GM21447 (cell line): ENCODE measurements around the gene XRCC6.
"Not testable (repeated sequence)": the region's sequence is repeated elsewhere in the genome, so short reads cannot be mapped to it uniquely, and the experiment has no call there.

Experiments
- ATAC-seq: cut with Tn5 transposase; IDR thresholded peaks from one replicate; pipeline ENCODE4 v1.9.1; 2021; ENCODE audit not compliant: unreplicated experiment

The XRCC6 gene

GRCh38 chr22:41598081-41598480 lies 23.0 kb upstream of the XRCC6 start:
- no peak for ATAC-seq

- no peak for ATAC-seq
Measured at GRCh38 chr22:41598891-41599635, 22.0 kb upstream of the XRCC6 start.

- no peak for ATAC-seq
Measured at GRCh38 chr22:41600976-41601375, 20.1 kb upstream of the XRCC6 start.

- peak; percentile 85 for ATAC-seq
Measured at GRCh38 chr22:41603873-41604332, 17.2 kb upstream of the XRCC6 start.

- ATAC-seq: no peak
Measured at GRCh38 chr22:41608386-41608785, 12.7 kb upstream of the XRCC6 start.

GRCh38 chr22:41612603-41613306 lies 8.3 kb upstream of the XRCC6 start:
- no peak for ATAC-seq

GRCh38 chr22:41613456-41613855 lies 7.6 kb upstream of the XRCC6 start:
- no peak for ATAC-seq

- ATAC-seq: no peak
Measured at GRCh38 chr22:41619979-41620588, 1.0 kb upstream of the XRCC6 start.

- ATAC-seq: peak; percentile 18
Measured at GRCh38 chr22:41620589-41621098, 451 bp upstream of the XRCC6 start, which contains the start of gene DESI1. Gene DESI1 (minus strand): TSS chr22:41621043. CDS start chr22:41620839, 204 bp downstream.

GRCh38 chr22:41621911-41622179 lies 750 bp downstream of the XRCC6 start:
- no peak for ATAC-seq

- ATAC-seq: no peak
Measured at GRCh38 chr22:41625577-41625976, 4.5 kb downstream of the XRCC6 start.

GRCh38 chr22:41631115-41631514 lies 10.0 kb downstream of the XRCC6 start:
- not testable (repeated sequence) for ATAC-seq

GRCh38 chr22:41631615-41632014 lies 10.5 kb downstream of the XRCC6 start:
- ATAC-seq: not testable (repeated sequence)

GRCh38 chr22:41634610-41635009 lies 13.5 kb downstream of the XRCC6 start:
- ATAC-seq: not testable (repeated sequence)

- ATAC-seq: no peak
Measured at GRCh38 chr22:41636467-41636866, 15.4 kb downstream of the XRCC6 start.

GRCh38 chr22:41637623-41638022 lies 16.5 kb downstream of the XRCC6 start:
- ATAC-seq: not testable (repeated sequence)

- no peak for ATAC-seq
Measured at GRCh38 chr22:41638124-41638523, 17.0 kb downstream of the XRCC6 start.

- ATAC-seq: no peak
Measured at GRCh38 chr22:41638748-41639147, 17.7 kb downstream of the XRCC6 start.

GRCh38 chr22:41641854-41642253 lies 20.8 kb downstream of the XRCC6 start:
- no peak for ATAC-seq

GRCh38 chr22:41642331-41643110 lies 21.4 kb downstream of the XRCC6 start:
- ATAC-seq: no peak

GRCh38 chr22:41647771-41648170 lies 26.7 kb downstream of the XRCC6 start:
- no peak for ATAC-seq
